ENCODE data around the gene REM1. TPM values are rescaled to one million over a fixed set of nuclear protein-coding genes. Genes with fewer than 3 reads are reported as not detected.

Gene REM1
- total and polyA plus RNA-seq, 2 of the 13 experiments (the other 11 are each of a cell fraction or from before 2014, with no cell fraction given) = not detected

DNA sequence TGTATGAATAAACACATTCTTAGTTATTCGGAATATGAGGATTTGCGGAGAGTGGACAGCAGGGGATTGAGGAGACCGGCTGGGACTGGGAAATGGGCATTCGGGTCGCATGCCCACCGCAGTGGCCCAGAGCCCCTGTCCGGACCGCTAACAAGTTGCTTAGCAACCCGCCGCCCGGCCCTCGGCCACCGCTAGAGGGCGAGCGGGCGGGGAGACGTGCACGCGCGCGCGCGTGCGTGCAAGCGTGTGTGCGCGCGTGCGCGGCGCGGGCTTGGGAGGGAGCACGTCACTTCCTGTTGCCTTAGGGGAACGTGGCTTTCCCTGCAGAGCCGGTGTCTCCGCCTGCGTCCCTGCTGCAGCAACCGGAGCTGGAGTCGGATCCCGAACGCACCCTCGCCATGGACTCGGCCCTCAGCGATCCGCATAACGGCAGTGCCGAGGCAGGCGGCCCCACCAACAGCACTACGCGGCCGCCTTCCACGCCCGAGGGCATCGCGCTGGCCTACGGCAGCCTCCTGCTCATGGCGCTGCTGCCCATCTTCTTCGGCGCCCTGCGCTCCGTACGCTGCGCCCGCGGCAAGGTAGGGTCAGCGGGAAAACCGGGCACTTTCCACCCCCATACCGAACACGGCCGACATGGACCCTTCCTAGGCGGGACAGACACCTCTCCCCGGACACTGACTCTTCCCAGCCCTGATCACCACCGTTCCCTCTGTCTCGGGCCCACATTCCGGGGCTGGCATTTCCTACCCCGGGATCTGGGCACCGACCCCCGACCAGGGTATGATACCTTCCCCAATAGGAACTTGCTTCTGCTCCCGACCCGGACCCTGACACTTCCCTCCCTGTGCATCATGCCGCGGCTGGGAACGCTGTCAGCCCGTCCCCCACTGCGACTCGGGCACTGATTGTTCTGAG, 39.3 kb downstream of the REM1 start, which contains the start of gene HM13 (continued):
- TF ChIP-seq ZNF234 (CRISPR knock-in tag; conservative IDR thresholded peaks at IDR 0.05) (peak; percentile 94; the same call in 1 of the 2 replicates), ZNF891 (CRISPR knock-in tag; IDR thresholded peaks at IDR 0.05) (peak; percentile 96), ZNF512 (CRISPR knock-in tag; IDR thresholded peaks at IDR 0.05) (0 out of 2 replicates have a peak, but pooled peaks have one; percentile 25), ZFP36 (IDR thresholded peaks at IDR 0.05; ENCODE audit: borderline replicate concordance, low read depth, low read length, partially characterized antibody) (no peak), HMG20A (CRISPR knock-in tag; IDR thresholded peaks at IDR 0.05; ENCODE audit: borderline replicate concordance) (no peak), ZNF30 (CRISPR knock-in tag; IDR thresholded peaks at IDR 0.05) (no peak), MAX (IDR thresholded peaks at IDR 0.05) (peak; percentile 99), RELA (CRISPR knock-in tag; IDR thresholded peaks at IDR 0.05) (peak; percentile 85), CSRNP1 (CRISPR knock-in tag; IDR thresholded peaks at IDR 0.05) (no peak; the same call in 1 of the 2 replicates), NCOA1 (CRISPR knock-in tag; IDR thresholded peaks at IDR 0.05) (peak; percentile 88; the same call in 1 of the 2 replicates), TCF7L2 (IDR thresholded peaks at IDR 0.05; ENCODE audit: low read depth, low read length) (no peak), ZEB1 (IDR thresholded peaks at IDR 0.05; ENCODE audit: insufficient replicate concordance, low read depth) (no peak), RXRB (CRISPR knock-in tag; IDR thresholded peaks at IDR 0.05; ENCODE audit: borderline replicate concordance) (peak; percentile 31; the same call in 1 of the 2 replicates), ZXDC (CRISPR knock-in tag; IDR thresholded peaks at IDR 0.05) (no peak; the same call in 1 of the 2 replicates), ZFP36L2 (CRISPR knock-in tag; IDR thresholded peaks at IDR 0.05) (0 out of 2 replicates have a peak, but pooled peaks have one; percentile 32), NONO (IDR thresholded peaks at IDR 0.05) (no peak), NONO (CRISPR knock-in tag; conservative IDR thresholded peaks at IDR 0.05) (peak; percentile 87; the same call in 1 of the 2 replicates), NCOR1 (IDR thresholded peaks at IDR 0.05; ENCODE audit: borderline replicate concordance, low read length) (no peak)
- TF ChIP-seq, protein P1, sequence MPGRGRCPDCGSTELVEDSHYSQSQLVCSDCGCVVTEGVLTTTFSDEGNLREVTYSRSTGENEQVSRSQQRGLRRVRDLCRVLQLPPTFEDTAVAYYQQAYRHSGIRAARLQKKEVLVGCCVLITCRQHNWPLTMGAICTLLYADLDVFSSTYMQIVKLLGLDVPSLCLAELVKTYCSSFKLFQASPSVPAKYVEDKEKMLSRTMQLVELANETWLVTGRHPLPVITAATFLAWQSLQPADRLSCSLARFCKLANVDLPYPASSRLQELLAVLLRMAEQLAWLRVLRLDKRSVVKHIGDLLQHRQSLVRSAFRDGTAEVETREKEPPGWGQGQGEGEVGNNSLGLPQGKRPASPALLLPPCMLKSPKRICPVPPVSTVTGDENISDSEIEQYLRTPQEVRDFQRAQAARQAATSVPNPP (CRISPR knock-in tag; IDR thresholded peaks at IDR 0.05) = no peak
- TF ChIP-seq, protein P2, sequence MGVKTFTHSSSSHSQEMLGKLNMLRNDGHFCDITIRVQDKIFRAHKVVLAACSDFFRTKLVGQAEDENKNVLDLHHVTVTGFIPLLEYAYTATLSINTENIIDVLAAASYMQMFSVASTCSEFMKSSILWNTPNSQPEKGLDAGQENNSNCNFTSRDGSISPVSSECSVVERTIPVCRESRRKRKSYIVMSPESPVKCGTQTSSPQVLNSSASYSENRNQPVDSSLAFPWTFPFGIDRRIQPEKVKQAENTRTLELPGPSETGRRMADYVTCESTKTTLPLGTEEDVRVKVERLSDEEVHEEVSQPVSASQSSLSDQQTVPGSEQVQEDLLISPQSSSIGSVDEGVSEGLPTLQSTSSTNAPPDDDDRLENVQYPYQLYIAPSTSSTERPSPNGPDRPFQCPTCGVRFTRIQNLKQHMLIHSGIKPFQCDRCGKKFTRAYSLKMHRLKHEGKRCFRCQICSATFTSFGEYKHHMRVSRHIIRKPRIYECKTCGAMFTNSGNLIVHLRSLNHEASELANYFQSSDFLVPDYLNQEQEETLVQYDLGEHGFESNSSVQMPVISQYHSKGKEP (CRISPR knock-in tag; IDR thresholded peaks at IDR 0.05) = peak; percentile 91; the same call in 1 of the 2 replicates

Measured in HepG2 (cell line).